ENCODE data around the gene ERMARD.
"Not testable (repeated sequence)": the region's sequence is repeated elsewhere in the genome, so short reads cannot be mapped to it uniquely, and the experiment has no call there.

The ERMARD gene

GRCh38 chr6:169755162-169755561 lies 3.7 kb downstream of the ERMARD start:
- Histone ChIP-seq H3K27ac (replicated peaks) (no peak overlapping the region), H3K4me3 (replicated peaks; ENCODE audit: insufficient read depth, low read length) (no peak overlapping the region), H3K27me3 (ENCODE audit: insufficient read depth, poor library complexity, severe bottlenecking) (no peaks in the 10 kb centered on the region)
- TF ChIP-seq CTCF (IDR thresholded peaks at IDR 0.05; ENCODE audit: insufficient read depth, low read length): no peak
- no peak for TF ChIP-seq REST (IDR thresholded peaks at IDR 0.05; ENCODE audit: insufficient replicate concordance, low read depth)
- no peak for TF ChIP-seq GABPA (IDR thresholded peaks at IDR 0.05; ENCODE audit: low read depth)
- no peak for DNase-seq (ENCODE audit: low read depth in 1 of 2, low spot score in 1 of 2)

GRCh38 chr6:169763308-169763707 lies 11.9 kb downstream of the ERMARD start:
- DNase-seq (ENCODE audit: low read depth in 1 of 2, low spot score in 1 of 2): no peak
- no peak overlapping the region for H3K4me3 ChIP-seq (replicated peaks; ENCODE audit: insufficient read depth, low read length)
- TF ChIP-seq GABPA (IDR thresholded peaks at IDR 0.05; ENCODE audit: low read depth): no peak
- no peak for TF ChIP-seq SPI1 (IDR thresholded peaks at IDR 0.05; ENCODE audit: borderline replicate concordance, low read depth)
- H3K27ac ChIP-seq (replicated peaks): no peak overlapping the region
- H3K27me3 ChIP-seq (ENCODE audit: insufficient read depth, poor library complexity, severe bottlenecking): no peaks in the 10 kb centered on the region

GRCh38 chr6:169763881-169764280 lies 12.5 kb downstream of the ERMARD start:
- DNase-seq (ENCODE audit: low read depth in 1 of 2, low spot score in 1 of 2): no peak
- no peak overlapping the region for H3K27ac ChIP-seq (replicated peaks)
- no peak for TF ChIP-seq POLR2AphosphoS5 (IDR thresholded peaks at IDR 0.05; ENCODE audit: low read depth)
- no peak for TF ChIP-seq REST (IDR thresholded peaks at IDR 0.05; ENCODE audit: insufficient replicate concordance, low read depth)
- TF ChIP-seq GABPA (IDR thresholded peaks at IDR 0.05; ENCODE audit: low read depth): no peak
- TF ChIP-seq SPI1 (IDR thresholded peaks at IDR 0.05; ENCODE audit: borderline replicate concordance, low read depth): no peak
- no peaks in the 10 kb centered on the region for H3K27me3 ChIP-seq (ENCODE audit: insufficient read depth, poor library complexity, severe bottlenecking)
- no peak overlapping the region for H3K4me3 ChIP-seq (replicated peaks; ENCODE audit: insufficient read depth, low read length)

- H3K27ac ChIP-seq (replicated peaks); H3K27me3 ChIP-seq (ENCODE audit: insufficient read depth, poor library complexity, severe bottlenecking); H3K4me3 ChIP-seq (replicated peaks; ENCODE audit: insufficient read depth, low read length): not testable (repeated sequence)
- DNase-seq (ENCODE audit: low read depth in 1 of 2, low spot score in 1 of 2): peak; percentile 22 to 58
Measured at GRCh38 chr6:169765789-169766188, 14.4 kb downstream of the ERMARD start.

GRCh38 chr6:169766232-169766631 lies 14.8 kb downstream of the ERMARD start:
- no peak for TF ChIP-seq SPI1 (IDR thresholded peaks at IDR 0.05; ENCODE audit: borderline replicate concordance, low read depth)
- no peak for TF ChIP-seq REST (IDR thresholded peaks at IDR 0.05; ENCODE audit: insufficient replicate concordance, low read depth)
- no peak for TF ChIP-seq POLR2AphosphoS5 (IDR thresholded peaks at IDR 0.05; ENCODE audit: low read depth)
- TF ChIP-seq GABPA (IDR thresholded peaks at IDR 0.05; ENCODE audit: low read depth): no peak
- TF ChIP-seq CTCF (IDR thresholded peaks at IDR 0.05; ENCODE audit: insufficient read depth, low read length): no peak
- no peaks in the 10 kb centered on the region for H3K27me3 ChIP-seq (ENCODE audit: insufficient read depth, poor library complexity, severe bottlenecking)
- no peak for DNase-seq (ENCODE audit: low read depth in 1 of 2, low spot score in 1 of 2)
- H3K27ac ChIP-seq (replicated peaks): no peak overlapping the region
- H3K4me3 ChIP-seq (replicated peaks; ENCODE audit: insufficient read depth, low read length): no peak overlapping the region
